GM21423 (cell line): ENCODE results near the gene TGIF1.
"Not testable (repeated sequence)": the region's sequence is repeated elsewhere in the genome, so short reads cannot be mapped to it uniquely, and the experiment has no call there.

Experiments
- ATAC-seq: cut with Tn5 transposase; IDR thresholded peaks from one replicate; pipeline ENCODE4 v1.9.1; 2021; ENCODE audit warnings: mild to moderate bottlenecking, moderate library complexity; ENCODE audit not compliant: unreplicated experiment

TGIF1 gene

DNA sequence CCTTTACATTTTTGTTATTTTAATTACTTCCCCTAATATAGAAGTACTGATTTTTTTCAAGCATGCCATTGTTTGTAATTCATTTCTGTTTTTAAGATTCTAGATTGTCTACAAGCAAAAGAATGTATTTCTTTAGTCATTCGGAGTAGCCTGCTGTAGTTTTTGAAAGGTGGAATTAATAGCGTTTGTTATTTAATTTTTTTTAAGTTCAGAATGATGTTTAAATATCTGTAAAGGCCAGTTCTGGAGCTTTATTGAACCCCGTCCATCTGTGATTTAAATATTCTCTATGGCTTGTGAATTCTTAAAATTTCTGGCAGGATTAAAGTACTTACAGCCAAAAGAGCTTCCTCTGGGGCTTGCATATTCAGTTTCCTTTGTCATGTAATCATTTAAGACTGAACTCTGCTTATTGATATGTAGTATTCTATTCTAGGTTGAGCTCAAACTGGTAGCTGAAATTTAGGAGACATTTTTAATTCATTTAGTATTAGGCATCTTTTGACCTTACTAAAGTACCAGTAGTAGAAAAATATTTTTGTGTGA, 5.2 kb downstream of the TGIF1 start:
- ATAC-seq, result no peak

DNA sequence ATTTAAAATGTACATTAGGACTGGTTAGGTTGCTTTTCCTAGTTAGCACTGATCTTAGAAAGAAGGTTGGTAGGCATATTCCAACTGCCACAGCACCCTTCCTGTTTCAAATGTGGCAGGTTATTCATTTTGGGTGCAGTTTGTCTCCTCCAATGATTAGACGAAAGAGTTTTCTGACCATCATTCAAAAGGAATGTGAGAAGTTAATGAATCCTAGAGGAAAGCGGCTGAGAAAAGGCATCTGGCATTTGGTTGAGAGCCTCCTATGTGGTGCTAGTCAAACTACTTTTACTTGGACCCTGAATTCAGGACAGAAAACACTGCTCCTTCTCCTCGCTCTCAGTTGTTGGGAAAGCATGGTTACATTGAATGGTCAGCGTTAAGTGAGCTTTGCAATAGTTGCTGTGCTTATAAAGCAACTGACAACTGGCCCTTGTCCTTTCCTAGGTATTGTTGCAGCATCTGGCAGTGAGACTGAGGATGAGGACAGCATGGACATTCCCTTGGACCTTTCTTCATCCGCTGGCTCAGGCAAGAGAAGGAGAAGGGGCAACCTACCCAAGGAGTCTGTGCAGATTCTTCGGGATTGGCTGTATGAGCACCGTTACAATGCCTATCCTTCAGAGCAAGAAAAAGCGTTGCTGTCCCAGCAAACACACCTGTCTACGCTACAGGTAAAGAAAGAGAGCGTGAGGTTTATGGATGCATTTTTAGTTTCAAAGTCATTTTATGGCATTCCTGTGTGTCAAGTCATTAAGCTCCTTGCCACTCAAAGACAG, 6.1 kb downstream of the TGIF1 start:
- no peak for ATAC-seq

DNA sequence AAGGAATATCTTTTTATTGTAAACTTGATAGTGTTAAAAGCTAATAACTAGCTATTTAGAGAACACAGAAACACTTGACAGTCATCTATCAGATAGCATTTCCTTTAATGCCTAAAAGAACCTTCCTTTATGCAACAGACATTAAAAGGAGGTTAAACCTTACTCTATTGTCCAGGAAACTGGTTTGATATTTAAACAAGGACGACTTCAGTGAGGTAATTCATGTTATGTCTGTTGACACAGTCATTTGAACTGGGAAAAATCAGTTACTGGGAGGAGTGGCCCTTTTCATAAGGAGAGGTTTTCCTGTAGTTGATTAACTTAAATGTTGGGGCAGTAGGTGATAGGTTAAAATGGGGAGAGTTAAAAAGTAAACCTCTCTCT, 6.7 kb downstream of the TGIF1 start:
- no peak for ATAC-seq

- ATAC-seq, result no peak
These were observed 7.3 kb downstream of the TGIF1 start for GRCh38 chr18:3457261-3457724.

DNA sequence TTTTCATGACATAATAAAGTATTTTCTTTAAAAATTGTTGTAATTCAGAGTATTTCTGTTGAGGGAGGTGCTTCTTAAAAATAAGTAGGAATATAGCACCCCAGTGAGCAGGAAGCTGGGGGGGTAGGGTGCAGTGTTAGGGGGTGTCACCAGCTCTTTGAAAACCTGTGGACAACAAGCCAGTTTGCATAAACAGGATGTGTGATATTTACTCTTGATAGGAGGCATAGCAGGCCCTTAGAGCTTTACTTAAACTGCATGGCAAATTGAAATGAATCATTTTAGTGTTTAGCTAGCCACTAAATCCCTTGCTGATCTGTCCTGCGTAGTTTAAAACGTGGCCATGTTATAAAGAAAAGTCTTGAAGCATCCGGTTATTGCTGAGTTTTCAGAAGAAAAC, 8.4 kb downstream of the TGIF1 start:
- ATAC-seq, result no peak

DNA sequence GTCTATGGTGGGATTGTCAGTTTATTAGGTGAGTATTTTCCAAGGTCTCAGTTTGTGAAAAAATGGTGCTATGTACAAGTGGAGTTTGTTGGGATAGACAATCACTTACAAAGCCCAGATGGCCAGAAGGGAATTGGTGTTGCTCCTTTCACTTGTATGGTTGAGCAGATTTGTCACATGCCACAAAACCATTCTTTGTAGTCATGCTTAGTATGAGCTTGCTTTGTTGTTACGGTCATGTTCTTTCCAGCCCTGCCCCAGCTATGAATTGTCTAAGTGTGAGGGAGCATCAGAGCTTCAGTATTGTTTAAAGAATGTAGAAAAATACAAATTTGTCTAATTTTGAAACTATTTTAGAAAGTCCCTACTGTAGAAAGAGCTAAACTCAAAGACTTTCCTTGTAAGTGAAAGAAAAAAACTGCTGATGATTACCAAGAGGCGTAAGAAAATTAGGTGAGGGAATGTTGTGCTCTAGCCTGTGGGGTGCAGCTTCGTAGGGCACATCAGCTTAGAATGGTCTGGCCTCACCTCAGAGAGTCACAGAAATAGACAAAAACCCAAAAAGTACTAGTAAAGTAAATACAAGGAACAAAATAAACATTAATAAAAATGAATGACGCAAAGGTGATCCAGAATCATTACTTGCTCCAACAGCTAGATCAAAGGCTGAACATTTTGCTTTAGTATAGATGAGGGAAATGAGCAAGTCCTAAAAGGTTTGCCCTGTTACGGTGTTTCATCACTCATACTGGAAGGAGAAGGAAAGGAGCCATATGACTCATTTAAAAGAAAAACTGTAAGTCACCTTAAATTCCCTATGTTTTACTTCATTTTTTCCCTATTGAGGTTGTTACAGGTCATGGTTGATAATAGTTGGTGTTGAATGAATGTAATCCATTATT, 9.2 kb downstream of the TGIF1 start:
- ATAC-seq, result no peak

- ATAC-seq, result no peak
These were observed 10.9 kb downstream of the TGIF1 start for GRCh38 chr18:3460823-3461398.

GRCh38 chr18:3461704-3462103, 11.7 kb downstream of the TGIF1 start:
- no peak for ATAC-seq

- no peak for ATAC-seq
These were observed 13.1 kb downstream of the TGIF1 start for GRCh38 chr18:3463051-3463450.

DNA sequence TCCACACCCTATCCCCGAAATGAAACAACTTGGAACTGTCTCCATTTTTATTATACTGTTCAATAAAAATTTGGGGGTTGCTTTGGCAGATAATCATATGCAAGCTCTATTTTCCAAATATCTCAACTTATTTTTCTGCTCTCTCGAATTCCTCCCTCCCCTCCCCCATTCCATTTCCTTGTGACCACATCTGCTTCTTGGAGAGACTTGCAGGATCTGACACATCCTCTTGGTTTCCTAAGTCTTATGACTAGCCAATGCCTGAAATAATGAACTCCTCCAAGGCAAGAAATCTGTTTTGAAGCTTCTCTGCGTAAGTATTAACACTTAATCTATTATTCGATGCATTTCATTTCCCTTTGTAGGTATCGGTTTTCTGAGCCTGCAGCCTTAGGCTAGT, 16.1 kb downstream of the TGIF1 start:
- ATAC-seq, result no peak

DNA sequence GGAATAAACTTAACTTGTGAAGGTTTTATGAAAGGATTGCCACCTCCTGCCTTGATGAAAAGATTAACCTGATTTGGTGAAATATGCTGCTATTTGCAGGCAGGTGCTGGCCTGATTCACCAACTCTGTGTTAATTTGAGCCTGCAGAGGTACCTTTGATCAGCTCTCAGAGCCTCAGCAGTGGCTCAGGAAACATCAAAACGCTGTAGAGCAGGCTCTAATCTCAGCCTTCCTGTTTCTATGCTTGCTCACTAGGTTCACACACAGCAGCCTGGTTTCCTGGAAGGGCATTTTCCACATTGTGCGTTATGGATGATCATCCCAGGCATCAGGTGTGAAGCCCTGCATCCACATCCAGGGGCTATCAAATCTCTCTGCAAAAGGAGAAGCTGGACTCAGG, 16.9 kb downstream of the TGIF1 start:
- no peak for ATAC-seq

DNA sequence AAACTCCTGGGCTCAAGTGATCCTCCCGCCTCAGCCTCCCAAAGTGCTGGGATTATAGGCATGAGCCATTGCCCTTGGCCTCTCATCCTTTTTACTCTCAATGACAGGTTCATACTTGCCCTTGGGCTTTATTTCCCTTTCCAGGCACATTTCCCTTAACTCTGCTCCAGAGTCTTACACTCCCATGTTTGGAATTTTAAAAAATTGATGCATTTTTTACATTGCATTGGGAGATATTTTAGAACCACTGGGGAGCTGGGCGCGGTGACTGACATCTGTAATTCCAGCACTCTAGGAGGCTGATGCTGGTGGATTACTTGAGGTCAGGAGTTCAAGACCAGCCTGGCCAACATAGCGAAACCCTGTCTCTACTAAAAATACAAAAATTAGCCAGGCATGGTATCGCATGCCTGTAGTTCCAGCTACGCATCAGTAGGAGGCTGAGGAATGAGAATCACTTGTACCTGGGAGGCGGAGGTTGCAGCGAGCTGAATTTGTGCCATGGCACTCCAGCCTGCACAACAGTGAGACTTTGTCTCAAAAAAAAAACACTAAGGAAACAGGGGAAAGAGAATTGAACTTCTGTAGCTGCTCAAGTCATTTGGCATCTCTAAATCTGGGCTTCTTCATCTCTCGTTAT, 18.2 kb downstream of the TGIF1 start:
- no peak for ATAC-seq

DNA sequence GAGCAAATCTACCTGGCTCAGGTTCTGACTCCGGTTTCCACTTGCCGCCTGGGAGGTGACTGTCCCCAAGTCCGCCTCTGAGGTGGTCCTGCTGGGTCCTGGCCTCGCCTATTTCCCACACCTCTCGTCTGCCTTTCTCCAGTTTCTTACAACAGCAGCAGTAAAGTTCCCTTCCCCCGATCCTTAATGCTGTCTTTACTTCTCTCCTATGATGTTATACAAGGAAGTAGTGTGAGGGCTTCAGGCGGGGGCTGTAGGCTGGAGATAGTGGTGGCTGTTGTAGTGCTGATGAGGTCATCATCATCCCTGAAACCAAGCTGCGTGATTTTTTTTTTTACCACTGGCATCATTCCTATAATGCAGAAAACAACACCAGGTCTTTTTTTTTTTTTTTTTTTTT, 18.9 kb downstream of the TGIF1 start:
- no peak for ATAC-seq

DNA sequence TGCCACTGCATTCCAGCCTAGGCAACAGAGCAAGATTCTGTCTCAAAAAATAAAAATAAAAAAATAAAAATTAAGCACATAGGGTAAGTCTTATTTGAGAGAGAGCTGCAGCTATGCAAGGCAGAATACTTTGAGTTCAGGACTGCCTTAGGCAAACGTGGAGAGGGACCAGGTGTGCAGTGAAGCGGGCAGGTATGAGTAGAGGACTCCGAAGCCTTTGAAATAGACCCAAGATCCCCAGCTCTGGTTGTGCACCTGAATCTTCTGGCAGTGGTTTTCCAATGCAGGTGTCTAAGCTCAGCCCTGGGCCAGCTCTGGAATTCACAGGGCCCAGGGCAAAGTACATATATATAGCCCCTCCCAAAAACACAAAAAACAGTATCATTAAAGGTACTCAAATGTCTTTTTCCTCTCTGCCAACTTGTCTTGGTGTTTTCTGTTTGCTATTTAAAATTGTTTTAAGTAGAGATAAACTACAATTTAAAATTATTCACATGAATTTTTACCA, 21.2 kb downstream of the TGIF1 start:
- ATAC-seq, result no peak

- ATAC-seq, result not testable (repeated sequence)
These were observed 22.1 kb downstream of the TGIF1 start for GRCh38 chr18:3472121-3472520.

- peak; percentile 90 for ATAC-seq
These were observed 22.9 kb downstream of the TGIF1 start for GRCh38 chr18:3472681-3473544.

GRCh38 chr18:3478262-3478978, 28.4 kb downstream of the TGIF1 start:
- no peak for ATAC-seq

- ATAC-seq, result no peak
These were observed 30.1 kb downstream of the TGIF1 start for GRCh38 chr18:3479978-3480509.
